Large intestine (tissue), 12 donors: ENCODE data around the gene FPR2. TPM values are rescaled to one million over a fixed set of nuclear protein-coding genes. Genes with fewer than 3 reads are reported as not detected.

ENCODE experiments used
- DNase-seq, 2 donors: peaks; one replicate each; pipeline versions ENCODE4 v3.0.0 to v3.0.0-alpha.2; 2013
- H3K27ac ChIP-seq: one replicate; pipeline ENCODE4 v1.5.1; 2013; ENCODE audit warnings: low read length
- H3K27me3 ChIP-seq: 2 replicates; pipeline ENCODE4 v1.6.1; 2013; ENCODE audit warnings: low read length; ENCODE audit not compliant: control insufficient read depth, insufficient read depth
- H3K36me3 ChIP-seq: 2 replicates; pipeline ENCODE4 v1.6.1; 2013; ENCODE audit warnings: low read length; ENCODE audit not compliant: control insufficient read depth, insufficient read depth
- H3K4me1 ChIP-seq: one replicate; pipeline ENCODE4 v1.6.1; 2013; ENCODE audit warnings: low read length; ENCODE audit not compliant: control insufficient read depth, insufficient read depth
- H3K4me3 ChIP-seq: one replicate; pipeline ENCODE4 v1.5.1; 2013; ENCODE audit warnings: low read length
- H3K9me3 ChIP-seq: one replicate; pipeline ENCODE4 v1.6.1; 2013; ENCODE audit warnings: mild to moderate bottlenecking, low read depth, low read length, moderate library complexity; ENCODE audit not compliant: control insufficient read depth
- WGBS: methylation state at CpG from one replicate; pipeline ENCODE4 v1.1.5; 2013; ENCODE audit warnings: low lambda C conversion rate; ENCODE audit not compliant: insufficient coverage; 5-methylcytosine and 5-hydroxymethylcytosine counted together
- long read RNA-seq, 11 donors: transcript quantifications; one replicate each; lab custom pipeline, GENCODE V29; 2026
- polyA plus RNA-seq: library from polyadenylated mRNA; unstranded; fragments of 120-200 nt; gene quantifications from one replicate; pipeline ENCODE4 v1.2.1, GENCODE V29; 2013

The FPR2 gene
- 0.16 TPM for polyA plus RNA-seq
- long read RNA-seq, donor 1 = 0 reads
- long read RNA-seq, donor 2 = 0 reads
- long read RNA-seq, donor 3 = 0 reads
- long read RNA-seq, donor 4 = 0 reads
- long read RNA-seq, donor 5 = 0 reads
- long read RNA-seq, donor 6 = 0 reads
- long read RNA-seq, donor 7 = 0 reads
- long read RNA-seq, donor 8 = 0 reads
- long read RNA-seq, donor 9 = 0 reads
- long read RNA-seq, donor 10 = 0 reads
- long read RNA-seq, donor 11 = 0 reads

GRCh38 chr19:51760697-51761356 lies at the start of gene FPR2:
FPR2 (plus strand) TSS chr19:51761180; CDS start chr19:51768659, 7,479 bp downstream.
- no peak for DNase-seq
- Histone ChIP-seq H3K4me1 (no peaks in the 10 kb centered on the region), H3K27me3 (no peaks in the 10 kb centered on the region), H3K9me3 (no peaks in the 10 kb centered on the region), H3K4me3 (no peak within 1 kb of the TSS), H3K36me3 (no peaks in the 10 kb centered on the region), H3K27ac (no peak within 1 kb of the TSS)
- WGBS = no CpG with 5 or more reads among the region's 8 CpGs

GRCh38 chr19:51711702-51712101 lies 49.3 kb upstream of the FPR2 start:
- Histone ChIP-seq H3K4me1 (no peaks in the 10 kb centered on the region), H3K9me3 (no peaks in the 10 kb centered on the region), H3K27ac (no peak overlapping the region), H3K36me3 (peaks cover 3% of the 10 kb centered on the region), H3K27me3 (peaks cover 2% of the 10 kb centered on the region), H3K4me3 (no peak overlapping the region)
- no CpG with 5 or more reads among the region's 1 CpG for WGBS
- DNase-seq = no peak

- H3K4me3 ChIP-seq = no peak overlapping the region
- H3K9me3 ChIP-seq = no peaks in the 10 kb centered on the region
- H3K27ac ChIP-seq = no peak overlapping the region
- no peaks in the 10 kb centered on the region for H3K4me1 ChIP-seq
- no CpG with 5 or more reads among the region's 9 CpGs for WGBS
- no peaks in the 10 kb centered on the region for H3K36me3 ChIP-seq
- H3K27me3 ChIP-seq = peaks cover 5% of the 10 kb centered on the region
- no peak for DNase-seq
Measured at GRCh38 chr19:51712461-51713081, 48.4 kb upstream of the FPR2 start.

- peaks cover 13% of the 10 kb centered on the region for H3K27me3 ChIP-seq
- no peak overlapping the region for H3K27ac ChIP-seq
- 100% methylated on average over 1 of the region's 74 CpGs for WGBS
- DNase-seq = no peak
- H3K36me3 ChIP-seq = no peaks in the 10 kb centered on the region
- H3K4me3 ChIP-seq = no peak overlapping the region
- no peaks in the 10 kb centered on the region for H3K9me3 ChIP-seq
- H3K4me1 ChIP-seq = no peaks in the 10 kb centered on the region
Measured at GRCh38 chr19:51713319-51714285, 47.4 kb upstream of the FPR2 start.

GRCh38 chr19:51714848-51715247 lies 46.1 kb upstream of the FPR2 start:
- H3K27me3 ChIP-seq = peaks cover 25% of the 10 kb centered on the region
- H3K4me3 ChIP-seq = no peak overlapping the region
- no peaks in the 10 kb centered on the region for H3K36me3 ChIP-seq
- H3K9me3 ChIP-seq = no peaks in the 10 kb centered on the region
- no peaks in the 10 kb centered on the region for H3K4me1 ChIP-seq
- no CpG with 5 or more reads among the region's 3 CpGs for WGBS
- no peak for DNase-seq
- H3K27ac ChIP-seq = no peak overlapping the region

GRCh38 chr19:51715850-51716249 lies 45.1 kb upstream of the FPR2 start:
- peaks cover 35% of the 10 kb centered on the region for H3K27me3 ChIP-seq
- H3K36me3 ChIP-seq = no peaks in the 10 kb centered on the region
- H3K4me3 ChIP-seq = no peak overlapping the region
- H3K27ac ChIP-seq = no peak overlapping the region
- no peak for DNase-seq
- no peaks in the 10 kb centered on the region for H3K9me3 ChIP-seq
- 100% methylated on average over 1 of the region's 3 CpGs for WGBS
- no peaks in the 10 kb centered on the region for H3K4me1 ChIP-seq

- WGBS = no CpG with 5 or more reads among the region's 11 CpGs
- no peak for DNase-seq
- peaks cover 45% of the 10 kb centered on the region for H3K27me3 ChIP-seq
- H3K4me3 ChIP-seq = no peak overlapping the region
- no peaks in the 10 kb centered on the region for H3K9me3 ChIP-seq
- H3K27ac ChIP-seq = no peak overlapping the region
- H3K4me1 ChIP-seq = no peaks in the 10 kb centered on the region
- H3K36me3 ChIP-seq = no peaks in the 10 kb centered on the region
Measured at GRCh38 chr19:51716925-51717324, 44.1 kb upstream of the FPR2 start.

- H3K27me3 ChIP-seq = peaks cover 61% of the 10 kb centered on the region
- WGBS = no CpG with 5 or more reads among the region's 83 CpGs
- H3K4me3 ChIP-seq = no peak overlapping the region
Measured at GRCh38 chr19:51719251-51719988, 41.6 kb upstream of the FPR2 start.

GRCh38 chr19:51721905-51722304 lies 39.1 kb upstream of the FPR2 start:
- no peaks in the 10 kb centered on the region for H3K9me3 ChIP-seq
- no peaks in the 10 kb centered on the region for H3K36me3 ChIP-seq
- H3K4me3 ChIP-seq = no peak overlapping the region
- H3K27me3 ChIP-seq = peaks cover 76% of the 10 kb centered on the region
- no peaks in the 10 kb centered on the region for H3K4me1 ChIP-seq
- WGBS = 100% methylated on average over 1 of the region's 7 CpGs
- no peak for DNase-seq
- H3K27ac ChIP-seq = no peak overlapping the region

More at GRCh38 chr19:51719251-51719988, 41.6 kb upstream of the FPR2 start:
- Histone ChIP-seq H3K36me3 (no peaks in the 10 kb centered on the region), H3K9me3 (no peaks in the 10 kb centered on the region), H3K4me1 (no peaks in the 10 kb centered on the region), H3K27ac (no peak overlapping the region)
- DNase-seq = no peak
